Nephron progenitor cell (in vitro differentiated cells): ENCODE data around the gene DPP10.
A peak's percentile ranks its signal among the peaks of the same experiment; 100 is the strongest.

Experiments used
- DNase-seq: peaks from one replicate; pipeline ENCODE4 v3.0.0; 2021
- H3K27ac Mint-ChIP-seq: 2 replicates; pipeline ENCODE4 v1.8.0; 2021; ENCODE audit warnings: mild to moderate bottlenecking, moderate library complexity, mixed read lengths
- H3K27me3 Mint-ChIP-seq: 2 replicates; pipeline ENCODE4 v1.8.0; 2021; ENCODE audit warnings: mild to moderate bottlenecking, low read depth, mixed read lengths; ENCODE audit not compliant: poor library complexity
- H3K36me3 Mint-ChIP-seq: 2 replicates; pipeline ENCODE4 v1.8.0; 2021; ENCODE audit warnings: low read depth, mixed read lengths
- H3K4me1 Mint-ChIP-seq: 2 replicates; pipeline ENCODE4 v1.8.0; 2021; ENCODE audit warnings: mixed read lengths
- H3K4me3 Mint-ChIP-seq: 2 replicates; pipeline ENCODE4 v1.8.0; 2021; ENCODE audit warnings: mild to moderate bottlenecking, moderate library complexity, mixed read lengths
- H3K9me3 Mint-ChIP-seq: 2 replicates; pipeline ENCODE4 v1.8.0; 2021; ENCODE audit warnings: mild to moderate bottlenecking, moderate library complexity, mixed read lengths
- CTCF ChIP-seq: fragments of 200-600 bp; sonication (generic); IDR thresholded peaks from 2 replicates; pipeline ENCODE4 v1.5.0; 2021; ENCODE audit warnings: antibody characterized with exemption

Gene DPP10

GRCh38 chr2:114709936-114710850 lies 267.8 kb downstream of the DPP10 start:
- peaks cover 5% of the 10 kb centered on the region for H3K4me1 Mint-ChIP-seq
- no peak overlapping the region for H3K27ac Mint-ChIP-seq
- TF ChIP-seq CTCF = no peak
- peaks cover 8% of the 10 kb centered on the region for H3K27me3 Mint-ChIP-seq
- no peak for DNase-seq
- no peak overlapping the region for H3K4me3 Mint-ChIP-seq
- no peaks in the 10 kb centered on the region for H3K9me3 Mint-ChIP-seq
- H3K36me3 Mint-ChIP-seq = no peaks in the 10 kb centered on the region

- peaks cover 5% of the 10 kb centered on the region for H3K4me1 Mint-ChIP-seq
- H3K4me3 Mint-ChIP-seq = no peak overlapping the region
- no peaks in the 10 kb centered on the region for H3K9me3 Mint-ChIP-seq
- TF ChIP-seq CTCF = no peak
- no peaks in the 10 kb centered on the region for H3K36me3 Mint-ChIP-seq
- H3K27ac Mint-ChIP-seq = peak overlapping the region; percentile 13
- DNase-seq = no peak
- peaks cover 4% of the 10 kb centered on the region for H3K27me3 Mint-ChIP-seq
Measured at GRCh38 chr2:114714313-114714712, 271.9 kb downstream of the DPP10 start.

GRCh38 chr2:114717049-114717448 lies 274.6 kb downstream of the DPP10 start:
- H3K4me3 Mint-ChIP-seq = no peak overlapping the region
- no peaks in the 10 kb centered on the region for H3K9me3 Mint-ChIP-seq
- TF ChIP-seq CTCF = no peak
- peaks cover 5% of the 10 kb centered on the region for H3K4me1 Mint-ChIP-seq
- H3K27ac Mint-ChIP-seq = no peak overlapping the region
- DNase-seq = no peak
- no peaks in the 10 kb centered on the region for H3K36me3 Mint-ChIP-seq
- peaks cover 4% of the 10 kb centered on the region for H3K27me3 Mint-ChIP-seq

- TF ChIP-seq CTCF = no peak
- Mint-ChIP-seq H3K4me1 (peaks cover 5% of the 10 kb centered on the region), H3K27me3 (no peaks in the 10 kb centered on the region), H3K4me3 (no peak overlapping the region), H3K9me3 (no peaks in the 10 kb centered on the region), H3K36me3 (no peaks in the 10 kb centered on the region), H3K27ac (no peak overlapping the region)
- DNase-seq = no peak
Measured at GRCh38 chr2:114724454-114724853, 282.0 kb downstream of the DPP10 start.

- no peak for TF ChIP-seq CTCF
- Mint-ChIP-seq H3K36me3 (no peaks in the 10 kb centered on the region), H3K27me3 (no peaks in the 10 kb centered on the region), H3K9me3 (no peaks in the 10 kb centered on the region), H3K27ac (no peak overlapping the region), H3K4me1 (peaks cover 5% of the 10 kb centered on the region), H3K4me3 (no peak overlapping the region)
- DNase-seq = no peak
Measured at GRCh38 chr2:114727012-114727411, 284.6 kb downstream of the DPP10 start.

GRCh38 chr2:114728372-114728771 lies 285.9 kb downstream of the DPP10 start:
- TF ChIP-seq CTCF = no peak
- H3K27ac Mint-ChIP-seq = no peak overlapping the region
- H3K9me3 Mint-ChIP-seq = no peaks in the 10 kb centered on the region
- no peak for DNase-seq
- H3K4me1 Mint-ChIP-seq = peaks cover 5% of the 10 kb centered on the region
- no peaks in the 10 kb centered on the region for H3K36me3 Mint-ChIP-seq
- no peak overlapping the region for H3K4me3 Mint-ChIP-seq
- no peaks in the 10 kb centered on the region for H3K27me3 Mint-ChIP-seq
